HepG2 (cell line): Measurements from ENCODE around the gene ITGAE. TPM values are rescaled to one million over a fixed set of nuclear protein-coding genes. Genes with fewer than 3 reads are reported as not detected.

ENCODE experiments used
- ARNT2 ChIP-seq: sonication (generic); formaldehyde crosslinking; IDR thresholded peaks from 2 replicates; pipeline ENCODE4 v1.8.0; 2022; ENCODE audit warnings: mild to moderate bottlenecking, low read depth, missing genetic modification reagents, moderate library complexity
- DR1 ChIP-seq: sonication (generic); formaldehyde crosslinking; IDR thresholded peaks from 2 replicates; pipeline ENCODE4 v1.8.0; 2021; ENCODE audit warnings: mild to moderate bottlenecking, missing genetic modification reagents, inconsistent platforms
- FOSL1 ChIP-seq: sonication (generic); formaldehyde crosslinking; IDR thresholded peaks from 2 replicates; pipeline ENCODE4 v1.9.0; 2021; ENCODE audit warnings: missing genetic modification reagents, borderline replicate concordance
- HDAC2 ChIP-seq: sonication (generic); formaldehyde crosslinking; IDR thresholded peaks from 2 replicates; pipeline ENCODE4 v1.4.0; 2020; ENCODE audit warnings: missing genetic modification reagents
- KLF6 ChIP-seq: IDR thresholded peaks from 2 replicates; pipeline ENCODE4 v1.8.0; 2016; ENCODE audit warnings: missing biosample characterization, missing genetic modification reagents
- KLF9 ChIP-seq: IDR thresholded peaks from 2 replicates; pipeline ENCODE4 v1.6.1; 2016; ENCODE audit warnings: low read depth
- MED1 ChIP-seq: sonication (generic); formaldehyde crosslinking; IDR thresholded peaks from 2 replicates; pipeline ENCODE4 v1.4.0; 2020; ENCODE audit warnings: missing genetic modification reagents
- MED8 ChIP-seq: sonication (generic); formaldehyde crosslinking; IDR thresholded peaks from 2 replicates; pipeline ENCODE4 v1.8.1; 2023; ENCODE audit warnings: mild to moderate bottlenecking, missing genetic modification reagents; ENCODE audit not compliant: insufficient replicate concordance
- MIXL1 ChIP-seq: IDR thresholded peaks from 2 replicates; pipeline ENCODE4 v1.6.1; 2016
- NFE2 ChIP-seq: sonication (generic); formaldehyde crosslinking; IDR thresholded peaks from 2 replicates; pipeline ENCODE4 v1.4.0; 2020; ENCODE audit warnings: missing genetic modification reagents
- NFE2L1 ChIP-seq: sonication (generic); formaldehyde crosslinking; IDR thresholded peaks from 2 replicates; pipeline ENCODE4 v1.4.0; 2020; ENCODE audit warnings: missing genetic modification reagents, mild to moderate bottlenecking, borderline replicate concordance
- POGK ChIP-seq: sonication (generic); formaldehyde crosslinking; conservative IDR thresholded peaks from 2 replicates; pipeline ENCODE4 v1.8.0; 2022; ENCODE audit warnings: mild to moderate bottlenecking, moderate library complexity, missing genetic modification reagents
- SNAPC2 ChIP-seq: sonication (generic); formaldehyde crosslinking; IDR thresholded peaks from 2 replicates; pipeline ENCODE4 v1.8.1; 2022; ENCODE audit warnings: mild to moderate bottlenecking, missing genetic modification reagents
- TEAD3 ChIP-seq: optimal IDR thresholded peaks from 2 replicates; pipeline ENCODE3; 2016; ENCODE audit warnings: borderline replicate concordance
- TIGD3 ChIP-seq: sonication (generic); formaldehyde crosslinking; IDR thresholded peaks from 2 replicates; pipeline ENCODE4 v1.5.1; 2020; ENCODE audit warnings: mild to moderate bottlenecking, missing genetic modification reagents, borderline replicate concordance
- TRIM22 ChIP-seq: fragments of 450-650 bp; IDR thresholded peaks from 2 replicates; pipeline ENCODE4 v1.6.1; 2017
- ZNF18 ChIP-seq: sonication (generic); formaldehyde crosslinking; IDR thresholded peaks from 2 replicates; pipeline ENCODE4 v1.8.0; 2022; ENCODE audit warnings: mild to moderate bottlenecking, missing genetic modification reagents; ENCODE audit not compliant: insufficient replicate concordance
- ZNF230 ChIP-seq: sonication (generic); formaldehyde crosslinking; IDR thresholded peaks from 2 replicates; pipeline ENCODE4 v1.4.0; 2020; ENCODE audit warnings: mild to moderate bottlenecking, missing genetic modification reagents
- ZNF235 ChIP-seq: sonication (generic); formaldehyde crosslinking; IDR thresholded peaks from 2 replicates; pipeline ENCODE4 v1.8.1; 2023; ENCODE audit warnings: mild to moderate bottlenecking, missing genetic modification reagents, borderline replicate concordance
- ZNF274 ChIP-seq: sonication (generic); formaldehyde crosslinking; IDR thresholded peaks from 2 replicates; pipeline ENCODE4 v1.5.1; 2020; ENCODE audit warnings: mild to moderate bottlenecking, missing genetic modification reagents
- ZNF367 ChIP-seq: sonication (generic); formaldehyde crosslinking; IDR thresholded peaks from 2 replicates; pipeline ENCODE4 v1.4.0; 2020; ENCODE audit warnings: missing genetic modification reagents, borderline replicate concordance
- polyA plus RNA-seq, 8 experiments: library from polyadenylated mRNA; depleted of rRNA in 3 of 8; stranded (reverse) in 7 of 8; unstranded in 1 of 8; fragments of >200 nt; fragmentation: Illumina TruSeq in 4 of 8; extraction: Trizol in 4 of 8; gene quantifications; 2 replicates each; pipeline versions ENCODE4 v1.2.1 to v1.2.3, GENCODE V29; 2011 to 2016; ENCODE audit warnings: low read depth in 4 of 8, missing spikeins in 1 of 8, mixed read lengths in 1 of 8; ENCODE audit not compliant: insufficient read depth in 1 of 8
- total RNA-seq, 5 experiments: library from RNA; depleted of rRNA; stranded (reverse); fragments of >200 nt; fragmentation: Illumina TruSeq; extraction: Trizol; gene quantifications; 2 replicates each; pipeline ENCODE4 v1.2.3, GENCODE V29; 2016; ENCODE audit warnings: low read depth in 1 of 5
- TF ChIP-seq, protein P1 (sequence below): sonication (generic); formaldehyde crosslinking; IDR thresholded peaks from 2 replicates; pipeline ENCODE4 v1.5.0; 2020; ENCODE audit warnings: mild to moderate bottlenecking, missing genetic modification reagents

Gene ITGAE
- total and polyA plus RNA-seq, 2 of the 13 experiments (the other 11 are each of a cell fraction or from before 2014, with no cell fraction given) = 42.3 to 49.0 TPM

- TF ChIP-seq, protein P1, sequence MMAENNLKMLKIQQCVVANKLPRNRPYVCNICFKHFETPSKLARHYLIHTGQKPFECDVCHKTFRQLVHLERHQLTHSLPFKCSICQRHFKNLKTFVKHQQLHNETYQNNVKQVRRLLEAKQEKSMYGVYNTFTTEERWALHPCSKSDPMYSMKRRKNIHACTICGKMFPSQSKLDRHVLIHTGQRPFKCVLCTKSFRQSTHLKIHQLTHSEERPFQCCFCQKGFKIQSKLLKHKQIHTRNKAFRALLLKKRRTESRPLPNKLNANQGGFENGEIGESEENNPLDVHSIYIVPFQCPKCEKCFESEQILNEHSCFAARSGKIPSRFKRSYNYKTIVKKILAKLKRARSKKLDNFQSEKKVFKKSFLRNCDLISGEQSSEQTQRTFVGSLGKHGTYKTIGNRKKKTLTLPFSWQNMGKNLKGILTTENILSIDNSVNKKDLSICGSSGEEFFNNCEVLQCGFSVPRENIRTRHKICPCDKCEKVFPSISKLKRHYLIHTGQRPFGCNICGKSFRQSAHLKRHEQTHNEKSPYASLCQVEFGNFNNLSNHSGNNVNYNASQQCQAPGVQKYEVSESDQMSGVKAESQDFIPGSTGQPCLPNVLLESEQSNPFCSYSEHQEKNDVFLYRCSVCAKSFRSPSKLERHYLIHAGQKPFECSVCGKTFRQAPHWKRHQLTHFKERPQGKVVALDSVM (CRISPR knock-in tag) = peak; percentile 57; the same call in 1 of the 2 replicates
- TF ChIP-seq MED8 (CRISPR knock-in tag) (no peak), POGK (CRISPR knock-in tag) (no peak), HDAC2 (peak; percentile 64), MED1 (CRISPR knock-in tag) (peak; percentile 83), FOSL1 (CRISPR knock-in tag) (no peak), KLF6 (CRISPR knock-in tag) (no peak), NFE2 (no peak), ZNF235 (CRISPR knock-in tag) (no peak), TIGD3 (CRISPR knock-in tag) (no peak), ZNF274 (CRISPR knock-in tag) (no peak), ZNF367 (CRISPR knock-in tag) (no peak), ARNT2 (CRISPR knock-in tag) (no peak), DR1 (no peak), MIXL1 (CRISPR knock-in tag) (peak; percentile 22; the same call in 1 of the 2 replicates), TEAD3 (CRISPR knock-in tag) (peak; percentile 23), TRIM22 (no peak), ZNF18 (no peak), SNAPC2 (no peak), ZNF230 (CRISPR knock-in tag) (no peak), NFE2L1 (CRISPR knock-in tag) (no peak; the same call in 1 of the 2 replicates), KLF9 (CRISPR knock-in tag) (no peak)
Observed at GRCh38 chr17:3795390-3796102, 5.4 kb downstream of the ITGAE start (continued).
